PC-9 (cell line): ENCODE results near the gene NUCB2. TPM values are rescaled to one million over a fixed set of nuclear protein-coding genes. Genes with fewer than 3 reads are reported as not detected.

Source experiments
- BruUV-seq: library from RNA; stranded (reverse); fragments of 400-500 nt; replicated peaks from 2 replicates; lab custom pipeline; 2021; lab: Mats Ljungman, UMichigan
- CTCF ChIA-PET: fragments of 300-600 bp; sonication (Branson Sonifier 250); formaldehyde crosslinking; loops from one replicate; lab custom pipeline; 2022; ENCODE audit warnings: antibody characterized with exemption; lab: Charles Lee
- POLR2A ChIA-PET: fragments of 300-600 bp; sonication (Branson Sonifier 250); formaldehyde crosslinking; loops from one replicate; lab custom pipeline; 2022; ENCODE audit warnings: antibody characterized with exemption; ENCODE audit not compliant: unreplicated experiment; lab: Charles Lee
- DNase-seq, 2 experiments: peaks; one replicate each; pipeline versions ENCODE4 v3.0.0 to v3.0.0-alpha.2; 2015 to 2022; ENCODE audit warnings: mixed read lengths in 1 of 2
- H2AFZ ChIP-seq: fragments of 200-600 bp; sonication (generic); 2 replicates; pipeline ENCODE4 v1.8.1; 2017; ENCODE audit warnings: antibody characterized with exemption
- H3F3A ChIP-seq: fragments of 200-600 bp; sonication (generic); 2 replicates; pipeline ENCODE4 v1.8.1; 2017; ENCODE audit warnings: antibody characterized with exemption, mild to moderate bottlenecking, low read depth; ENCODE audit not compliant: insufficient read depth
- H3K27ac ChIP-seq: fragments of 200-600 bp; sonication (generic); 2 replicates; pipeline ENCODE4 v1.6.1; 2016; ENCODE audit warnings: mixed run types
- H3K27me3 ChIP-seq: fragments of 200-600 bp; sonication (generic); 2 replicates; pipeline ENCODE4 v1.6.1; 2016; ENCODE audit warnings: low read depth, mixed run types; ENCODE audit not compliant: insufficient read depth
- H3K36me3 ChIP-seq: fragments of 200-600 bp; sonication (generic); 2 replicates; pipeline ENCODE4 v1.6.1; 2016; ENCODE audit warnings: low read depth, mixed run types
- H3K4me1 ChIP-seq: fragments of 200-600 bp; sonication (generic); replicated peaks from 2 replicates; pipeline ENCODE4 v1.6.1; 2016; ENCODE audit warnings: mixed run types; ENCODE audit not compliant: insufficient read depth
- H3K4me2 ChIP-seq: fragments of 200-600 bp; sonication (generic); 2 replicates; pipeline ENCODE4 v1.6.1; 2017; ENCODE audit warnings: mixed run types
- H3K4me3 ChIP-seq: fragments of 200-600 bp; sonication (generic); 2 replicates; pipeline ENCODE4 v1.6.1; 2016; ENCODE audit warnings: mixed run types
- H3K79me2 ChIP-seq: fragments of 200-600 bp; sonication (generic); 2 replicates; pipeline ENCODE4 v1.6.1; 2017; ENCODE audit warnings: low read depth, mixed run types
- H3K9me2 ChIP-seq: fragments of 200-600 bp; sonication (generic); 2 replicates; pipeline ENCODE4 v1.8.1; 2017; ENCODE audit warnings: mild to moderate bottlenecking; ENCODE audit not compliant: insufficient read depth
- H3K9me3 ChIP-seq: fragments of 200-600 bp; sonication (generic); 2 replicates; pipeline ENCODE4 v1.8.1; 2016; ENCODE audit warnings: low read depth; ENCODE audit not compliant: insufficient read depth
- H4K20me1 ChIP-seq: fragments of 200-600 bp; sonication (generic); 2 replicates; pipeline ENCODE4 v1.8.1; 2017; ENCODE audit not compliant: insufficient read depth
- CTCF ChIP-seq: fragments of 200-600 bp; sonication (generic); conservative IDR thresholded peaks from 2 replicates; pipeline ENCODE4 v1.6.1; 2017; ENCODE audit warnings: mixed run types, antibody characterized with exemption, mild to moderate bottlenecking, moderate library complexity
- EZH2 ChIP-seq: fragments of 200-600 bp; sonication (generic); IDR thresholded peaks from 2 replicates; pipeline ENCODE4 v1.8.0; 2017; ENCODE audit warnings: antibody characterized with exemption, low read depth
- intact Hi-C: fragments of 100-400 bp; cut with micrococcal nuclease; formaldehyde crosslinking; loops from one replicate; pipeline ENCODE4 v1.10.0; 2022; ENCODE audit not compliant: unreplicated experiment
- total RNA-seq: library from RNA; stranded (reverse); gene quantifications from 2 replicates; pipeline ENCODE4 v1.2.3, GENCODE V29; 2021

Gene NUCB2
- total RNA-seq, 1 experiment from 2014 or later, result 29.7 TPM

- H3K4me1 ChIP-seq, result peaks cover 15% of the 10 kb centered on the region
- no peaks in the 10 kb centered on the region for H3K79me2 ChIP-seq
- H3K4me2 ChIP-seq, result peak overlapping the region; percentile 33; the same call in 1 of the 2 replicates
- H3K9me3 ChIP-seq, result no peaks in the 10 kb centered on the region
- H3K27ac ChIP-seq, result peak overlapping the region; percentile 79
- CTCF ChIA-PET, result no interaction called here
- no peaks in the 10 kb centered on the region for H3K36me3 ChIP-seq
- no peaks in the 10 kb centered on the region for H3K9me2 ChIP-seq
- intact Hi-C loops, result no loop called here
- DNase-seq, result peak in 1 of 2 experiments; percentile 40
- TF ChIP-seq EZH2 (no peak), CTCF (no peak)
- H3F3A ChIP-seq, result peaks cover 5% of the 10 kb centered on the region; the same call in 1 of the 2 replicates
- no peaks in the 10 kb centered on the region for H4K20me1 ChIP-seq
- no TSS peak for BruUV-seq
- no peak overlapping the region; the same call in 1 of the 2 replicates for H2AFZ ChIP-seq
- POLR2A ChIA-PET, result no interaction called here
- H3K4me3 ChIP-seq, result no peak overlapping the region
- no peaks in the 10 kb centered on the region for H3K27me3 ChIP-seq
Measured at GRCh38 chr11:17257196-17257595, 19.3 kb upstream of the NUCB2 start.

GRCh38 chr11:17258670-17259069, 17.9 kb upstream of the NUCB2 start:
- no peaks in the 10 kb centered on the region for H3K79me2 ChIP-seq
- no peak overlapping the region for H3K27ac ChIP-seq
- H3K27me3 ChIP-seq, result no peaks in the 10 kb centered on the region
- H4K20me1 ChIP-seq, result no peaks in the 10 kb centered on the region
- BruUV-seq, result no TSS peak
- no peak overlapping the region for H3K4me2 ChIP-seq
- peaks cover 18% of the 10 kb centered on the region for H3K4me1 ChIP-seq
- H3K9me2 ChIP-seq, result no peaks in the 10 kb centered on the region
- H3K9me3 ChIP-seq, result no peaks in the 10 kb centered on the region
- DNase-seq, result no peak
- CTCF ChIA-PET, result no interaction called here
- peaks cover 13% of the 10 kb centered on the region; the same call in 1 of the 2 replicates for H3F3A ChIP-seq
- H3K36me3 ChIP-seq, result no peaks in the 10 kb centered on the region
- no peak for TF ChIP-seq EZH2
- TF ChIP-seq CTCF, result no peak
- POLR2A ChIA-PET, result interaction anchor here (0.7 kb wide), 1 partner anchor 10 kb away, joined by 4 read pairs; no protein-coding TSS in a partner anchor
- no peak overlapping the region for H2AFZ ChIP-seq
- H3K4me3 ChIP-seq, result no peak overlapping the region
- intact Hi-C loops, result no loop called here

GRCh38 chr11:17259519-17259918, 17.0 kb upstream of the NUCB2 start:
- CTCF ChIA-PET, result no interaction called here
- Histone ChIP-seq H3K4me3 (no peak overlapping the region), H3K4me1 (peaks cover 26% of the 10 kb centered on the region), H3K27me3 (no peaks in the 10 kb centered on the region), H2AFZ (no peak overlapping the region), H3F3A (peaks cover 18% of the 10 kb centered on the region; the same call in 1 of the 2 replicates), H3K9me2 (no peaks in the 10 kb centered on the region), H3K4me2 (no peak overlapping the region), H3K36me3 (no peaks in the 10 kb centered on the region), H3K27ac (no peak overlapping the region), H4K20me1 (no peaks in the 10 kb centered on the region), H3K79me2 (no peaks in the 10 kb centered on the region), H3K9me3 (no peaks in the 10 kb centered on the region)
- DNase-seq, result no peak
- BruUV-seq, result no TSS peak
- intact Hi-C loops, result no loop called here
- TF ChIP-seq EZH2 (no peak), CTCF (no peak)
- POLR2A ChIA-PET, result no interaction called here
